HG03442 (cell line): ENCODE measurements around the gene SLC16A7.
A peak's percentile ranks its signal among the peaks of the same experiment; 100 is the strongest.
"Not testable (repeated sequence)": the region's sequence is repeated elsewhere in the genome, so short reads cannot be mapped to it uniquely, and the experiment has no call there.

Source experiments
- ATAC-seq: cut with Tn5 transposase; IDR thresholded peaks from one replicate; pipeline ENCODE4 v1.9.1; 2021; ENCODE audit warnings: mild to moderate bottlenecking, moderate library complexity; ENCODE audit not compliant: unreplicated experiment

Gene SLC16A7

GRCh38 chr12:59595883-59596540, at the start of gene SLC16A7:
Gene SLC16A7 (plus strand): TSS chr12:59596029. CDS start chr12:59704802, 108,773 bp downstream.
- ATAC-seq = peak; percentile 59

- ATAC-seq = no peak
Measured at GRCh38 chr12:59548930-59549329, 46.9 kb upstream of the SLC16A7 start.

GRCh38 chr12:59559696-59560095, 36.1 kb upstream of the SLC16A7 start:
- no peak for ATAC-seq

- ATAC-seq = no peak
Measured at GRCh38 chr12:59570145-59570544, 25.7 kb upstream of the SLC16A7 start.

GRCh38 chr12:59574406-59574805, 21.4 kb upstream of the SLC16A7 start:
- no peak for ATAC-seq

GRCh38 chr12:59575826-59576225, 20.0 kb upstream of the SLC16A7 start:
- no peak for ATAC-seq

GRCh38 chr12:59578254-59578653, 17.6 kb upstream of the SLC16A7 start:
- ATAC-seq = no peak

- ATAC-seq = no peak
Measured at GRCh38 chr12:59579631-59580030, 16.2 kb upstream of the SLC16A7 start.

- ATAC-seq = no peak
Measured at GRCh38 chr12:59580050-59580449, 15.8 kb upstream of the SLC16A7 start.

- no peak for ATAC-seq
Measured at GRCh38 chr12:59583003-59583712, 12.7 kb upstream of the SLC16A7 start.

- ATAC-seq = peak; percentile 52
Measured at GRCh38 chr12:59587710-59588109, 8.1 kb upstream of the SLC16A7 start.

GRCh38 chr12:59593761-59594160, 2.1 kb upstream of the SLC16A7 start:
- no peak for ATAC-seq

- no peak for ATAC-seq
Measured at GRCh38 chr12:59594943-59595500, 807 bp upstream of the SLC16A7 start.

- no peak for ATAC-seq
Measured at GRCh38 chr12:59595565-59595882, 305 bp upstream of the SLC16A7 start.

- ATAC-seq = peak; percentile 55
Measured at GRCh38 chr12:59597385-59597781, 1.6 kb downstream of the SLC16A7 start.

GRCh38 chr12:59600171-59600570, 4.3 kb downstream of the SLC16A7 start:
- ATAC-seq = no peak

- ATAC-seq = no peak
Measured at GRCh38 chr12:59603754-59604153, 7.9 kb downstream of the SLC16A7 start.

- ATAC-seq = not testable (repeated sequence)
Measured at GRCh38 chr12:59612823-59613434, 17.1 kb downstream of the SLC16A7 start.

- no peak for ATAC-seq
Measured at GRCh38 chr12:59615392-59616165, 19.8 kb downstream of the SLC16A7 start.

- peak; percentile 46 for ATAC-seq
Measured at GRCh38 chr12:59619461-59620240, 23.8 kb downstream of the SLC16A7 start.
